NCI-H82 treated with DMSO at 0.1 percent for 48 hours (cell line): ENCODE results near the gene MAML2.

Experiments used
- DNase-seq: peaks from one replicate; lab custom pipeline; 2025; ENCODE audit not compliant: unreplicated experiment; lab: John Stamatoyannopoulos, UW

The MAML2 gene

GRCh38 chr11:96342961-96343711, at the start of gene MAML2:
TSS of gene MAML2 (minus strand) at chr11:96343195. CDS start at chr11:96341895, 1,300 bp downstream.
- DNase-seq = peak; percentile 76

DNA sequence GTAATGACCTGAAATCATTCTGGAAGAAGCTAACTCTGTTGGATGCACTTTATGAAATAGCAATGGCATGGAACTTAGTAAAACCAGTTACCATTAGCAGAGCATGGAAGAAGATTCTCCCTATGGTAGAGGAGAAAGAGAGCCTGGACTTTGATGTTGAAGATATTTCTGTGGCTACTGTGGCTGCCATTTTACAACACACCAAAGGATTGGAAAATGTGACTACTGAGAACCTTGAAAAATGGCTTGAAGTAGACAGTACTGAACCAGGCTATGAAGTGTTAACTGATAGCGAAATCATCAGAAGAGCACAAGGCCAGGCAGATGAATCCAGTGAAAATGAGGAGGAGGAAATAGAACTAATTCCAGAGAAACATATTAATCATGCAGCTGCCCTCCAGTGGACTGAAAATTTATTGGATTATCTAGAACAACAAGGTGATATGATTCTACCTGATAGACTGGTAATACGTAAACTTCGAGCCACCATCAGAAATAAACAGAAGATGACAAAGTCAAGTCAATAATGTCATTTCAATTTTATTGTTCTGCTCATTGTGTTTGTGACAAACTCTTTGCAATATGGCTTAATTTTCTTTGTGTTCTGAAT, 48.8 kb upstream of the MAML2 start:
- no peak for DNase-seq

GRCh38 chr11:96390488-96390792, 47.4 kb upstream of the MAML2 start:
- no peak for DNase-seq

DNA sequence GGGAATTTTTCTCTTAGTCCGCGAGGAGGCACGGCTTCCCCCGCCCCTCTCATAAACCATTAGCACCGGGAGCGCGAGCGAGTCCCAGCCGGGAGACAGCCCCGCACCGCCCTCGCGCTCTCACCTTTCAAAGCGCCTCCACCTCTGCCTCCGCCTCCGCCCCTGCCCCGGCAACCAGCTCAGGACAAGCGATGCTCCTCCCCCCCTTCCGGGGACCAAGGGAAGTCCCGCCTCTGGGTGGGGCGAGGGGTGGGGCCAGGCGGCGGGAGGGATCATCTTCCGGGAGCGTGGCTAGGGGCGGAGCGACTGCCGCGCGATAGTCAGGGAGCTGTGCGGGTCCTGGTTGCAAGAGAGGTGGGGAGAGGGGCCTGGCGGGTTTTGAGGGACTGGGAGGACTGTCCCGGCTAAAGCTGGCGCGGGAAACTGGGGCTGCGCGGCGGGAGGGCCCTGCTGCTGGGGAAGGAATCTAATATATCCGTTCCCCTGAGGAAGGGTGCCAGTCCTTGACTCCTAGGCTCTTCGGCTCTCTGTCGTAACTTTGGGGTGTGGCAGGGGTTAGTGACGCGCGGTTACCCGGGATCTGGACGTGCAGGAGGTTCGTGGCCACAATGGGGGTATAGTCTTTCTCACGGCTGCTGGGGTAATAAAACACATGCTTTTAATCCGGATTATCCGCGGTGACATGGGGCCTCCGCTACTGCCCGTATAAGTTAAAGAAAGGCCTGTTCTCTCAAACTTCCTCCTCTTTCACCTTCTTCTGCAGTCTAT, 46.9 kb upstream of the MAML2 start, which contains the start of the genes CCDC82 and JRKL:
CCDC82 (minus strand) TSS at position 193 of the 768 bp plus-strand sequence. CDS start 5,165 bp downstream, outside the sequence.
JRKL (plus strand) TSS at position 294 of the 768 bp plus-strand sequence. CDS start 637 bp downstream, outside the sequence.
- DNase-seq = peak; percentile 64

- no peak for DNase-seq
Measured at GRCh38 chr11:96388891-96389719, 46.1 kb upstream of the MAML2 start.

GRCh38 chr11:96385187-96385586, 42.2 kb upstream of the MAML2 start:
- DNase-seq = no peak

- no peak for DNase-seq
Measured at GRCh38 chr11:96384156-96384555, 41.2 kb upstream of the MAML2 start.

DNA sequence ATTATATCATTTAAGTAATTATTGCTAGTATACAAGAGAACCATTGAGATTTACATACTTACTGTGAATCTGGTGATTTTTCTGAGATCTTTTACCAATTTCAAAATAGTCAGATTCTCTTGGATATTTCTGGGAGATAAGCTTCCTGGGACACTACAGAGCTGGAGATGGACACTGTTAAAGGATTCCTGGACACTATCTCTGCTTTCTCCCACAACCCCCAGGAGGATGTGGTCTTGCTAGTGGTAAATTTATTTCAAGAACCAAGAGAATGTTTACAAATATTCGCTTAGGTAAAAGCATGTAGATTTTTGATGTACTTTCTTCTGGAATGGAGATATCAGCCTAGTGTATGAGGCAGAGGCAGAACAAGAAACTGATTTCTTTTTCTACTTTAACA, 33.8 kb upstream of the MAML2 start:
- no peak for DNase-seq

DNA sequence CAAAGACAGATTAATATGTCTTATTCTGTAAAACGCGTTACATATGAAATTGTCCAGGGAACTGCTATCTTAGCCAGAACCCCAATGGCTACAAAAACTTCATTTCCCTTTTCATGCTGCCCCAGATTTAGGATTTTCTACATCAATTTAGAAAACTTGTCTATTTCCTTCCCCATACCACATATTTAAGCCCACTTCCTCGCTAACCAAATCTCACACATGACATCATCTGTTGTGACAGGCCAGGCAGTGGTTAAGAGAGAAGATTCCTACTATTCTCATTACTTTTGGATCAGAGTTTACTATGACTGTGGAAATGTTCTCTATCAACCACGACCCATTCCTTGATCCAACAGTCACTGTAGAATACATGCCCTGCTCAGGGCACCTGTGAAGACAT, 30.8 kb upstream of the MAML2 start:
- no peak for DNase-seq

DNA sequence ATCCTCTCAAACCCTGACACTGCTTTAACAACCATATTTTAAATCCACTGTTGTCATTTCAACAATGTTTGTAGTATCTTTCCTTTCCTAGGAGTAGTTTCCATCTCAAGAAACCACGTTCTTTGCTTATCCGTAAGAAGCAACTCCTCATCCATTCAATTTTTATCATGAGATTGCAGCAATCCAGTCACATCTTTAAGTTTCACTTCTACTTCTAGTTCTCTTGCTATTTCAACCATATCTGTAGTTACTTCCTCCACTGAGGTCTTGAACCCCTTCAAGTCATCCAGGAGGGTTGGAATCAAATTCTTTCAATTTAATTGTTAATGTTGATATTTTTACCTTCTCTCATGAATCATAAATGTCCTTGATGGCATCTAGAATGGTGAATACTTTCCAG, 24.3 kb upstream of the MAML2 start:
- DNase-seq = no peak

GRCh38 chr11:96366024-96366423, 23.0 kb upstream of the MAML2 start:
- DNase-seq = no peak

- no peak for DNase-seq
Measured at GRCh38 chr11:96365493-96365892, 22.5 kb upstream of the MAML2 start.

GRCh38 chr11:96361778-96362177, 18.8 kb upstream of the MAML2 start:
- no peak for DNase-seq

- DNase-seq = no peak
Measured at GRCh38 chr11:96358321-96358720, 15.3 kb upstream of the MAML2 start.

- DNase-seq = no peak
Measured at GRCh38 chr11:96357794-96358193, 14.8 kb upstream of the MAML2 start.

GRCh38 chr11:96356848-96357247, 13.9 kb upstream of the MAML2 start:
- no peak for DNase-seq

DNA sequence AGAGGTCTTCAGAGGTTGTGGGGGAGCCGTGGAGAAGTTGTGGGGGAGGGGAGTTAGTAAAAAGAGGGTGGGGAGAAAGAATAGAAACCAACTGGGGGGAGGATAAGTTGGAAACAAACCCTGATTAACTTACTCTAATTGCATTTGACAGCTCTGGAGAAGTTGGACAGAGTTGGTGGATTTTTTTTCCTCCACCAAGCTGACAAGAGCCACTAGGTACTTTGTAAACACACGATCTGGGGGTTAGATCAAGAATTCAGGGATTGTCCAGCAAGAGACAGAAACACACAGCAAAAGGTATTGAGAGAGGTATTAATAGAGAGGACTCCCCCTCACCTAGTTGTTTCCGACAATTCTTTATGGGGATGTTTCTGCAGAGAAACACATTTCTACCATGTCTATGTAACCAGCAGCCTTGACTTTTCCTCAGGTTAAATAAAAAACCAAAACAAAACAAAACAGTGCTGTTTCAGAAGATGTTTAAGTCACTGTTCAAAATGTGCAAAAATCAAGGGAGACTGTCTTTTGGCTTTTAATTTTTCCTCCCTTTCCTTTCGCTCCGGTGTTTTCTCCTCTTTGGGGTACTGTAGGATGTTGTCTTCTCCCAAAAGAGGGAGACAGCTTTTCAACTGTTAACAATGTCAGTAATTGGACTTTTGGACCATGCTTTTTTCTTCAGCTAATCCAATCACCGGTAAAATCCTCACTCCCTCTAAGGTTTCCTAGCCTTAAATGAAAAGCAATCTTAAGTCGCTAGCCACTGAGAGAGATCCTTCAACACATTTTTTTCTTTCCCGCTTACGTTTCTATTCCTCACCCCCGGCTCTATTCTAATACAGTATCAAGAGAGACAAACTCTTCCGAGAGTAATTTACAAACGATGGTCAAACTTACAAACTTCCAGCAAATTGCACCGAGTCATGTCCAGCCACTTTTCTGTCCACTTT, 708 bp downstream of the MAML2 start:
- DNase-seq = peak; percentile 69

GRCh38 chr11:96341211-96342013, 1.6 kb downstream of the MAML2 start:
- DNase-seq = no peak

- DNase-seq = no peak
Measured at GRCh38 chr11:96340555-96340885, 2.5 kb downstream of the MAML2 start.
